C4-2B (cell line): ENCODE data around the gene GRIA4.

Source experiments
- CTCF ChIP-seq: fragments of 450-650 bp; conservative IDR thresholded peaks from 2 replicates; pipeline ENCODE4 v1.5.1; 2017; ENCODE audit warnings: mild to moderate bottlenecking
- ZFX ChIP-seq: fragments of 450-650 bp; IDR thresholded peaks from 2 replicates; pipeline ENCODE4 v1.6.1; 2017

DNA sequence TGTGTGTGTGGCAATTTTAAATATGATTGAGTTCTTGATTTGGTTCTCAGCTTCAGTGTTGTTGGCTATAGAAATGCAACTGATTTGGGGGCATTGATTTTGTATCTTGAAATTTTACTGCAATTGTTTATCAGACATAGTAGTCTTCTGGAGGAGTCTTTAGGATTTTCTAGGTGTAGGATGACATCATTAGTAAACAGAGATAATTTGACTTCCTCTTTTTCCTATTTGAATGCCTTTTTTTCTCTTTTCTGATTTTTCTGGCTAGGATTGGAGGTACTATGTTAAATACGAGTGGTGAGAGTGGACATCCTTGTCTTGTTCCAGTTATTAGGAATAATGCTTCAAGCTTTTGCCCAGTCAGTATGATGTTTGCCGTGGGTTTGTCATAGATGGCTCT, 287.3 kb downstream of the GRIA4 start:
- TF ChIP-seq CTCF: no peak
- no peak for TF ChIP-seq ZFX
